GM12878 (cell line): ENCODE measurements around the gene CDK15.

Experiments used
- CTCF ChIP-seq, 3 experiments: IDR thresholded peaks in 2 of 3; conservative IDR thresholded peaks in 1 of 3; 2 replicates each; pipeline ENCODE4 v1.5.1; 2011; ENCODE audit warnings: low read depth in 3 of 3, low read length in 3 of 3, mild to moderate bottlenecking in 3 of 3, control low read depth in 2 of 3, moderate library complexity in 2 of 3, inconsistent platforms in 1 of 3, mixed read lengths in 1 of 3; ENCODE audit not compliant: control insufficient read depth in 2 of 3, insufficient read depth in 1 of 3; ENCODE audit errors: extremely low read depth in 1 of 3
- MXI1 ChIP-seq: fragments of 150-350 bp; IDR thresholded peaks from 2 replicates; pipeline ENCODE4 v1.6.1; 2011; ENCODE audit warnings: low read depth, mild to moderate bottlenecking, inconsistent platforms, low read length, improper control_type of control experiment

GRCh38 chr2:201796478-201796865, 9.9 kb upstream of the CDK15 start:
- TF ChIP-seq CTCF (IDR thresholded peaks at IDR 0.05 in 2 of 3, conservative IDR thresholded peaks at IDR 0.05 in 1 of 3; ENCODE audit: control insufficient read depth in 2 of 3, extremely low read depth in 1 of 3, insufficient read depth in 1 of 3, low read depth in 3 of 3, low read length in 3 of 3), result no peak
- TF ChIP-seq MXI1, result no peak
